H1 (cell line): ENCODE data around the gene EXOC2. TPM values are rescaled to one million over a fixed set of nuclear protein-coding genes. Genes with fewer than 3 reads are reported as not detected.

Experiments used
- CTCF ChIA-PET: fragments of 300-600 bp; sonication (Branson Sonifier 250); formaldehyde crosslinking; loops from one replicate; lab custom pipeline; 2021; ENCODE audit not compliant: partially characterized antibody; lab: Charles Lee
- POLR2A ChIA-PET: fragments of 300-600 bp; sonication (Branson Sonifier 250); formaldehyde crosslinking; loops from one replicate; lab custom pipeline; 2021; ENCODE audit warnings: inconsistent platforms; ENCODE audit not compliant: partially characterized antibody; lab: Charles Lee
- DNase-seq, 2 experiments: peaks; one replicate each; pipeline versions ENCODE4 v3.0.0 to v3.0.0-alpha.2; 2010 to 2022; ENCODE audit warnings: low spot score in 2 of 2, low read depth in 1 of 2, mixed read lengths in 1 of 2
- FAIRE-seq: peaks from 2 replicates; lab custom pipeline; 2011; peaks lifted over from hg19 to GRCh38; lab: Jason Lieb, UNC
- H2AFZ ChIP-seq: 2 replicates; pipeline ENCODE4 v1.8.1; 2012; ENCODE audit warnings: low read length, inconsistent platforms
- H2AK5ac ChIP-seq: 2 replicates; pipeline ENCODE4 v1.6.1; 2013; ENCODE audit warnings: low read depth, low read length
- H2BK120ac ChIP-seq: replicated peaks from 2 replicates; pipeline ENCODE3; 2013; ENCODE audit warnings: low read depth, low read length, inconsistent platforms
- H2BK12ac ChIP-seq: 2 replicates; pipeline ENCODE4 v1.6.1; 2013; ENCODE audit warnings: low read depth, low read length
- H2BK15ac ChIP-seq: 2 replicates; pipeline ENCODE4 v1.6.1; 2013; ENCODE audit warnings: low read length
- H2BK20ac ChIP-seq: 2 replicates; pipeline ENCODE4 v1.6.1; 2013; ENCODE audit warnings: low read length
- H2BK5ac ChIP-seq: 2 replicates; pipeline ENCODE4 v1.6.1; 2013; ENCODE audit warnings: low read depth, low read length
- H3K14ac ChIP-seq: 2 replicates; pipeline ENCODE4 v1.6.1; 2013; ENCODE audit warnings: inconsistent platforms; ENCODE audit not compliant: insufficient read length
- H3K18ac ChIP-seq: 2 replicates; pipeline ENCODE4 v1.6.1; 2013; ENCODE audit warnings: low read length; ENCODE audit errors: extremely low read depth
- H3K23ac ChIP-seq: 2 replicates; pipeline ENCODE4 v1.6.1; 2013; ENCODE audit warnings: inconsistent platforms; ENCODE audit not compliant: insufficient read length
- H3K23me2 ChIP-seq: 2 replicates; pipeline ENCODE4 v1.6.1; 2013; ENCODE audit warnings: low read depth, low read length
- H3K27ac ChIP-seq: 2 replicates; pipeline ENCODE4 v1.6.1; 2011; ENCODE audit warnings: low read depth, low read length, inconsistent platforms
- H3K27me3 ChIP-seq, 4 experiments: replicated peaks in 1 of 4; 1 replicate in 1 of 4; 2 replicates in 3 of 4; pipeline versions ENCODE4 v1.6.1 to v1.8.1; 2011 to 2013; ENCODE audit warnings: low read length in 3 of 4, mild to moderate bottlenecking in 3 of 4, inconsistent platforms in 2 of 4, mixed read lengths in 2 of 4, moderate library complexity in 1 of 4; ENCODE audit not compliant: control insufficient read depth in 3 of 4, insufficient read depth in 3 of 4; ENCODE audit errors: extremely low read depth in 1 of 4
- H3K36me3 ChIP-seq, 4 experiments: 2 replicates each; pipeline versions ENCODE4 v1.6.1 to v1.8.1; 2011 to 2013; ENCODE audit warnings: mild to moderate bottlenecking in 4 of 4, low read length in 3 of 4, moderate library complexity in 2 of 4, control low read depth in 1 of 4, inconsistent platforms in 1 of 4; ENCODE audit not compliant: insufficient read depth in 4 of 4, control insufficient read depth in 2 of 4
- H3K4ac ChIP-seq: replicated peaks from 2 replicates; pipeline ENCODE3; 2013; ENCODE audit warnings: low read length, low read depth, mixed read lengths, inconsistent platforms; ENCODE audit not compliant: insufficient read length
- H3K4me1 ChIP-seq, 4 experiments: replicated peaks in 1 of 4; 1 replicate in 1 of 4; 2 replicates in 3 of 4; pipeline versions ENCODE4 v1.6.1 to v1.8.1; 2011 to 2013; ENCODE audit warnings: low read length in 3 of 4, inconsistent platforms in 2 of 4, mixed read lengths in 1 of 4; ENCODE audit not compliant: insufficient read depth in 4 of 4, control insufficient read depth in 3 of 4
- H3K4me2 ChIP-seq, 2 experiments: 2 replicates each; pipeline versions ENCODE4 v1.6.1 to v1.8.1; 2011 to 2013; ENCODE audit warnings: low read depth in 2 of 2, low read length in 2 of 2, control low read depth in 1 of 2, inconsistent platforms in 1 of 2, mild to moderate bottlenecking in 1 of 2; ENCODE audit not compliant: insufficient read depth in 1 of 2
- H3K4me3 ChIP-seq, 4 experiments: fragments of 200-600, 300-600 bp in 1 of 4; sonication (generic), shearing (Covaris generic), sonication (Bioruptor Twin) in 1 of 4; 2 replicates each; pipeline versions ENCODE4 v1.5.1 to v1.8.1; 2011 to 2016; ENCODE audit warnings: low read length in 4 of 4, low read depth in 3 of 4, control low read depth in 2 of 4, inconsistent platforms in 2 of 4, mild to moderate bottlenecking in 2 of 4, mixed read lengths in 1 of 4, moderate library complexity in 1 of 4; ENCODE audit not compliant: insufficient read depth in 2 of 4; ENCODE audit errors: extremely low read depth in 1 of 4
- H3K56ac ChIP-seq: replicated peaks from 2 replicates; pipeline ENCODE3; 2013; ENCODE audit warnings: low read depth, mild to moderate bottlenecking, mixed read lengths, low read length, inconsistent platforms; ENCODE audit not compliant: insufficient read length
- H3K79me1 ChIP-seq: 2 replicates; pipeline ENCODE4 v1.6.1; 2013; ENCODE audit warnings: low read depth, low read length, control low read depth
- H3K79me2 ChIP-seq, 2 experiments: 2 replicates each; pipeline versions ENCODE4 v1.6.1 to v1.8.1; 2012 to 2013; ENCODE audit warnings: low read length in 2 of 2, mild to moderate bottlenecking in 2 of 2, inconsistent platforms in 1 of 2; ENCODE audit not compliant: insufficient read depth in 2 of 2, control insufficient read depth in 1 of 2
- H3K9ac ChIP-seq, 4 experiments: replicated peaks in 1 of 4; 1 replicate in 1 of 4; 2 replicates in 3 of 4; pipeline versions ENCODE4 v1.6.1 to v1.8.1; 2011 to 2013; ENCODE audit warnings: low read depth in 3 of 4, low read length in 3 of 4, control low read depth in 2 of 4, mild to moderate bottlenecking in 2 of 4, moderate library complexity in 2 of 4, inconsistent platforms in 1 of 4; ENCODE audit errors: extremely low read depth in 1 of 4
- H3K9me3 ChIP-seq, 2 experiments: 2 replicates each; pipeline versions ENCODE4 v1.6.1 to v1.8.1; 2012 to 2013; ENCODE audit warnings: mild to moderate bottlenecking in 2 of 2, moderate library complexity in 2 of 2, control low read depth in 1 of 2, inconsistent platforms in 1 of 2, low read depth in 1 of 2, low read length in 1 of 2, mixed read lengths in 1 of 2; ENCODE audit not compliant: insufficient read depth in 2 of 2
- H4K20me1 ChIP-seq, 2 experiments: replicated peaks in 1 of 2; 2 replicates each; pipeline versions ENCODE3 to v1.8.1; 2011 to 2013; ENCODE audit warnings: inconsistent platforms in 2 of 2, low read length in 2 of 2, mild to moderate bottlenecking in 1 of 2; ENCODE audit not compliant: insufficient read depth in 2 of 2, control insufficient read depth in 1 of 2
- H4K5ac ChIP-seq: 2 replicates; pipeline ENCODE4 v1.6.1; 2013; ENCODE audit warnings: low read length, low read depth, mixed read lengths, inconsistent platforms; ENCODE audit not compliant: insufficient read length
- H4K8ac ChIP-seq: 2 replicates; pipeline ENCODE4 v1.8.0; 2013; ENCODE audit warnings: mild to moderate bottlenecking, moderate library complexity, low read length, inconsistent platforms; ENCODE audit not compliant: insufficient read depth; ENCODE audit errors: extremely low read depth
- H4K91ac ChIP-seq: replicated peaks from 2 replicates; pipeline ENCODE3; 2013; ENCODE audit warnings: low read length, mixed read lengths, inconsistent platforms; ENCODE audit not compliant: insufficient read length
- BACH1 ChIP-seq: IDR thresholded peaks from 2 replicates; pipeline ENCODE4 v1.6.1; 2012; ENCODE audit warnings: low read length, improper control_type of control experiment
- CBX5 ChIP-seq: fragments of 300-800, 300-1000 bp; sonication (generic); IDR thresholded peaks from 2 replicates; pipeline ENCODE4 v1.7.1; 2016; ENCODE audit warnings: antibody characterized with exemption, low read length, low read depth
- CEBPB ChIP-seq: IDR thresholded peaks from 2 replicates; pipeline ENCODE4 v1.6.1; 2012; ENCODE audit warnings: low read depth, low read length
- CHD1 ChIP-seq: IDR thresholded peaks from 2 replicates; pipeline ENCODE4 v1.6.1; 2012; ENCODE audit warnings: low read depth, low read length, improper control_type of control experiment
- GABPA ChIP-seq: IDR thresholded peaks from 2 replicates; pipeline ENCODE4 v1.6.1; 2011; ENCODE audit warnings: mild to moderate bottlenecking, low read length, moderate library complexity, borderline replicate concordance; ENCODE audit not compliant: insufficient read depth
- GTF2F1 ChIP-seq: IDR thresholded peaks from 2 replicates; pipeline ENCODE4 v1.6.1; 2012; ENCODE audit warnings: low read depth, low read length, improper control_type of control experiment, borderline replicate concordance
- NANOG ChIP-seq: IDR thresholded peaks from 2 replicates; pipeline ENCODE4 v1.6.1; 2011; ENCODE audit warnings: low read length, low read depth, mild to moderate bottlenecking, inconsistent platforms; ENCODE audit not compliant: insufficient read depth, poor library complexity, severe bottlenecking
- SIN3A ChIP-seq, 2 experiments: IDR thresholded peaks in 1 of 2; conservative IDR thresholded peaks in 1 of 2; 2 replicates each; pipeline ENCODE4 v1.6.1; 2011 to 2012; ENCODE audit warnings: low read length in 2 of 2, improper control_type of control experiment in 1 of 2, low read depth in 1 of 2, mild to moderate bottlenecking in 1 of 2
- SIRT6 ChIP-seq: IDR thresholded peaks from one replicate; pipeline ENCODE4 v1.7.1; 2012; ENCODE audit warnings: low read length, inconsistent platforms
- SIX5 ChIP-seq: IDR thresholded peaks from 2 replicates; pipeline ENCODE4 v1.6.1; 2011; ENCODE audit warnings: mild to moderate bottlenecking, low read depth, low read length
- SP1 ChIP-seq: IDR thresholded peaks from 2 replicates; pipeline ENCODE4 v1.6.1; 2011; ENCODE audit warnings: low read depth, low read length
- SRF ChIP-seq: IDR thresholded peaks from 2 replicates; pipeline ENCODE4 v1.6.1; 2011; ENCODE audit warnings: mild to moderate bottlenecking, low read depth, low read length, moderate library complexity
- SUZ12 ChIP-seq: fragments of 200-600 bp; sonication (generic); IDR thresholded peaks from 2 replicates; pipeline ENCODE4 v1.6.1; 2012; ENCODE audit warnings: mild to moderate bottlenecking, inconsistent platforms, low read length, moderate library complexity, mixed read lengths
- WGBS, 2 experiments: shearing (Covaris generic) in 1 of 2; methylation state at CpG; one replicate each; pipeline versions ENCODE4 v1.1.6 to v1.1.7; 2013 to 2015; ENCODE audit warnings: low lambda C conversion rate in 2 of 2, mixed read lengths in 2 of 2, inconsistent platforms in 1 of 2, low coverage in 1 of 2, missing lambda C conversion rate in 1 of 2; ENCODE audit not compliant: insufficient replicate concordance in 2 of 2, insufficient coverage in 1 of 2, insufficient read length in 1 of 2; ENCODE audit errors: extremely low coverage in 1 of 2, missing lambda C conversion rate in 1 of 2; 5-methylcytosine and 5-hydroxymethylcytosine counted together
- polyA plus RNA-seq, 7 experiments: library from polyadenylated mRNA; depleted of rRNA in 3 of 7; stranded (reverse) in 5 of 7; unstranded in 2 of 7; fragments of >200 nt in 5 of 7; fragments of 200-250 nt in 2 of 7; gene quantifications; 1 replicate in 5 of 7; 2 replicates in 1 of 7; 4 replicates in 1 of 7; pipeline versions ENCODE4 v1.2.1 to v1.2.3, GENCODE V29; 2011 to 2013; ENCODE audit warnings: missing spikeins in 2 of 7, mixed read lengths in 2 of 7
- total RNA-seq: library from RNA; stranded (reverse); fragmentation: NEBNext Ultra II Directional; extraction: Animal tissue kit (Norgen Biotek cat#: 25700); gene quantifications from 2 replicates; pipeline ENCODE4 v1.2.1, GENCODE V29; 2021
- TF ChIP-seq, protein P1 (sequence below): IDR thresholded peaks from 2 replicates; pipeline ENCODE4 v1.6.1; 2011; ENCODE audit warnings: low read length, improper control_type of control experiment

EXOC2 gene
- total and polyA plus RNA-seq, 2 of the 8 experiments (the other 6 are each of a cell fraction or from before 2014, with no cell fraction given): 25.5 to 44.4 TPM

DNA sequence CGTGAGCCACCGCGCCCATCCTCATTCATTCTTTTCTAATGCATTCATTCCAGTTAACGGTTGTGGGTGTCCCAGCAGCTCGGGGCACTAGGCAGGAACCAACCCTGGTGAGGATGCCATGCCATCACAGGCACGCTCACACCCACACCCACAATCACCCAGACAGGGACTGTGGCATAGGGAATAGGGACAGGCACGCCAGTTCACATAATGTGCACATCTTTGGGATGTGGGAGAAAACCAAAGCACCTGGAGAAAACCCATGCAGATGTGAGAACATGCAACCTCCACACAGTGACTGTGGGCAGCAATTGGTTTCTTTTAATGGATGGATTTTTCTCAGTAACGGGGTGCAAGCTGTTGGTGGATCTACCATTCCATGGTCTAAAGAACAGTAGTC, 237.1 kb downstream of the EXOC2 start:
- no peak overlapping the region for H3K4me2 ChIP-seq
- no peak overlapping the region for H4K5ac ChIP-seq
- H4K20me1 ChIP-seq: no peaks in the 10 kb centered on the region
- H4K91ac ChIP-seq: no peak overlapping the region
- H3K18ac ChIP-seq: no peak overlapping the region
- no peak overlapping the region for H3K27ac ChIP-seq
- H2BK20ac ChIP-seq: no peak overlapping the region; the same call in 1 of the 2 replicates
- H2BK12ac ChIP-seq: no peak overlapping the region; the same call in 1 of the 2 replicates
- no peak overlapping the region for H2BK5ac ChIP-seq
- no peak overlapping the region for H3K4me3 ChIP-seq
- no peaks in the 10 kb centered on the region for H3K9me3 ChIP-seq
- H2AK5ac ChIP-seq: no peak overlapping the region
- peaks cover 0 to 4% (median 2%) of the 10 kb centered on the region in 4 experiments; a peak in 3 of 7 replicates for H3K4me1 ChIP-seq
- no peak overlapping the region for H3K4ac ChIP-seq
- H3K9ac ChIP-seq: no peak overlapping the region
- no peak overlapping the region for H2BK120ac ChIP-seq
- POLR2A ChIA-PET: no interaction called here
- no peaks in the 10 kb centered on the region for H3K36me3 ChIP-seq
- 96% methylated on average over 8 of the region's 8 CpGs; no CpG with 5 or more reads in 1 of the 2 experiments for WGBS, 2 experiments
- 0 out of 2 replicates have a peak overlapping the region, but pooled peaks have one; percentile 46 for H2BK15ac ChIP-seq
- CTCF ChIA-PET: no interaction called here
- no peak overlapping the region for H4K8ac ChIP-seq
- FAIRE-seq (no peak), DNase-seq (peak in 1 of 2 experiments; percentile 24)
- no peaks in the 10 kb centered on the region for H3K23me2 ChIP-seq
- no peaks in the 10 kb centered on the region for H3K27me3 ChIP-seq
- no peaks in the 10 kb centered on the region for H3K79me1 ChIP-seq
- H3K79me2 ChIP-seq: no peaks in the 10 kb centered on the region
- no peak overlapping the region for H2AFZ ChIP-seq
- H3K23ac ChIP-seq: no peak overlapping the region
- no peak overlapping the region for H3K14ac ChIP-seq
- H3K56ac ChIP-seq: no peak overlapping the region
- no peak for TF ChIP-seq CHD1
- TF ChIP-seq BACH1: no peak
- TF ChIP-seq, protein P1, sequence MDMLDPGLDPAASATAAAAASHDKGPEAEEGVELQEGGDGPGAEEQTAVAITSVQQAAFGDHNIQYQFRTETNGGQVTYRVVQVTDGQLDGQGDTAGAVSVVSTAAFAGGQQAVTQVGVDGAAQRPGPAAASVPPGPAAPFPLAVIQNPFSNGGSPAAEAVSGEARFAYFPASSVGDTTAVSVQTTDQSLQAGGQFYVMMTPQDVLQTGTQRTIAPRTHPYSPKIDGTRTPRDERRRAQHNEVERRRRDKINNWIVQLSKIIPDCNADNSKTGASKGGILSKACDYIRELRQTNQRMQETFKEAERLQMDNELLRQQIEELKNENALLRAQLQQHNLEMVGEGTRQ: no peak
- no peak for TF ChIP-seq CBX5
- no peak for TF ChIP-seq CEBPB
- TF ChIP-seq SRF: no peak
- TF ChIP-seq NANOG: no peak
- TF ChIP-seq SIX5: no peak
- no peak for TF ChIP-seq SIRT6
- TF ChIP-seq GTF2F1: no peak
- no peak for TF ChIP-seq SIN3A (conservative IDR thresholded peaks at IDR 0.05 in 1 of 2, IDR thresholded peaks at IDR 0.05 in 1 of 2; ENCODE audit: low read depth in 1 of 2, low read length in 2 of 2)
- no peak for TF ChIP-seq GABPA
- TF ChIP-seq SP1: no peak
- no peak for TF ChIP-seq SUZ12
